Neural cell (in vitro differentiated cells): ENCODE measurements around the gene PRR15L. TPM values are rescaled to one million over a fixed set of nuclear protein-coding genes. Genes with fewer than 3 reads are reported as not detected.

ENCODE experiments used
- H2AFZ ChIP-seq: fragments of 200-600, 300-800 bp; sonication (generic), shearing (Covaris generic); 2 replicates; pipeline ENCODE4 v1.6.0; 2014; ENCODE audit warnings: low read depth, mild to moderate bottlenecking, antibody characterized with exemption, low read length, moderate library complexity
- H3F3A ChIP-seq: fragments of 200-600 bp; shearing (Covaris generic); 2 replicates; pipeline ENCODE4 v1.6.1; 2016; ENCODE audit warnings: mild to moderate bottlenecking, moderate library complexity, mixed read lengths, antibody characterized with exemption, low read length; ENCODE audit not compliant: insufficient read depth, poor library complexity, severe bottlenecking
- H3K27ac ChIP-seq: fragments of 200-600, 300-800 bp; sonication (generic), shearing (Covaris generic); 2 replicates; pipeline ENCODE4 v1.5.1; 2014; ENCODE audit warnings: mild to moderate bottlenecking, low read length, moderate library complexity
- H3K27me3 ChIP-seq: fragments of 300-800, 200-600 bp; sonication (generic), shearing (Covaris generic); 2 replicates; pipeline ENCODE4 v1.6.0; 2014; ENCODE audit warnings: mild to moderate bottlenecking, low read depth, low read length, moderate library complexity; ENCODE audit not compliant: insufficient read depth
- H3K36me3 ChIP-seq: fragments of 300-800, 200-600 bp; sonication (generic), shearing (Covaris generic); 2 replicates; pipeline ENCODE4 v1.5.1; 2014; ENCODE audit warnings: mild to moderate bottlenecking, antibody characterized with exemption, low read length, moderate library complexity; ENCODE audit not compliant: insufficient read depth
- H3K4me2 ChIP-seq: fragments of 300-800, 200-600 bp; sonication (generic), shearing (Covaris generic); 2 replicates; pipeline ENCODE4 v1.6.0; 2014; ENCODE audit warnings: mild to moderate bottlenecking, low read length
- H3K4me3 ChIP-seq: fragments of 300-800, 200-600 bp; sonication (generic), shearing (Covaris generic); 2 replicates; pipeline ENCODE4 v1.5.1; 2014; ENCODE audit warnings: mild to moderate bottlenecking, low read length, moderate library complexity
- H3K79me2 ChIP-seq: fragments of 200-600 bp; shearing (Covaris generic); replicated peaks from 2 replicates; pipeline ENCODE4 v1.6.0; 2014; ENCODE audit warnings: mild to moderate bottlenecking, low read length, moderate library complexity; ENCODE audit not compliant: insufficient read depth
- H3K9ac ChIP-seq: fragments of 300-800, 200-600 bp; sonication (generic), shearing (Covaris generic); 2 replicates; pipeline ENCODE4 v1.6.1; 2016; ENCODE audit warnings: mild to moderate bottlenecking, low read length, mixed read lengths
- H3K9me2 ChIP-seq: fragments of 200-600 bp; shearing (Covaris generic); 2 replicates; pipeline ENCODE4 v1.6.1; 2016; ENCODE audit warnings: mild to moderate bottlenecking, low read length, mixed read lengths; ENCODE audit not compliant: insufficient read depth
- H3K9me3 ChIP-seq: fragments of 200-600, 300-800 bp; sonication (generic), shearing (Covaris generic); 2 replicates; pipeline ENCODE4 v1.6.1; 2016; ENCODE audit warnings: mild to moderate bottlenecking, mixed run types, low read length, moderate library complexity, mixed read lengths
- H4K20me1 ChIP-seq: fragments of 200-600 bp; shearing (Covaris generic); 2 replicates; pipeline ENCODE4 v1.6.1; 2016; ENCODE audit warnings: mild to moderate bottlenecking, mixed run types; ENCODE audit not compliant: insufficient read depth
- EP300 ChIP-seq: fragments of 450-650 bp; conservative IDR thresholded peaks from 2 replicates; pipeline ENCODE4 v1.6.1; 2014; ENCODE audit warnings: antibody characterized with exemption, mild to moderate bottlenecking, moderate library complexity; ENCODE audit not compliant: poor library complexity, severe bottlenecking
- EZH2 ChIP-seq: fragments of 200-600, 300-800 bp; shearing (Covaris generic), sonication (generic); IDR thresholded peaks from 2 replicates; pipeline ENCODE4 v1.6.1; 2014; ENCODE audit warnings: antibody characterized with exemption, low read length, borderline replicate concordance, mild to moderate bottlenecking; ENCODE audit not compliant: insufficient read depth, poor library complexity, severe bottlenecking
- MXI1 ChIP-seq: fragments of 450-650 bp; conservative IDR thresholded peaks from 2 replicates; pipeline ENCODE4 v1.6.1; 2014; ENCODE audit warnings: antibody characterized with exemption, mild to moderate bottlenecking; ENCODE audit not compliant: poor library complexity, severe bottlenecking
- POLR2AphosphoS5 ChIP-seq: IDR thresholded peaks from 2 replicates; pipeline ENCODE4 v1.6.1; 2012
- RAD21 ChIP-seq: fragments of 450-650 bp; conservative IDR thresholded peaks from 2 replicates; pipeline ENCODE4 v1.6.1; 2014; ENCODE audit warnings: antibody characterized with exemption, mild to moderate bottlenecking, moderate library complexity
- REST ChIP-seq: IDR thresholded peaks from 2 replicates; pipeline ENCODE4 v1.6.1; 2012; ENCODE audit warnings: borderline replicate concordance
- SMC3 ChIP-seq: fragments of 450-650 bp; conservative IDR thresholded peaks from 2 replicates; pipeline ENCODE4 v1.6.1; 2014; ENCODE audit warnings: antibody characterized with exemption, mild to moderate bottlenecking, moderate library complexity; ENCODE audit not compliant: poor library complexity
- TAF1 ChIP-seq: IDR thresholded peaks from 2 replicates; pipeline ENCODE4 v1.6.1; 2012; ENCODE audit warnings: low read depth
- polyA plus RNA-seq: library from polyadenylated mRNA; depleted of rRNA; stranded (reverse); fragments of >200 nt; gene quantifications from 2 replicates; pipeline ENCODE4 v1.2.3, GENCODE V29; 2014
- TF ChIP-seq, protein P1 (sequence below): fragments of 450-650 bp; IDR thresholded peaks from 2 replicates; pipeline ENCODE4 v1.5.1; 2014; ENCODE audit warnings: antibody characterized with exemption, mild to moderate bottlenecking, moderate library complexity; ENCODE audit not compliant: poor library complexity, severe bottlenecking

Gene PRR15L
- polyA plus RNA-seq, 1 donor from 2014 or later: not detected

DNA sequence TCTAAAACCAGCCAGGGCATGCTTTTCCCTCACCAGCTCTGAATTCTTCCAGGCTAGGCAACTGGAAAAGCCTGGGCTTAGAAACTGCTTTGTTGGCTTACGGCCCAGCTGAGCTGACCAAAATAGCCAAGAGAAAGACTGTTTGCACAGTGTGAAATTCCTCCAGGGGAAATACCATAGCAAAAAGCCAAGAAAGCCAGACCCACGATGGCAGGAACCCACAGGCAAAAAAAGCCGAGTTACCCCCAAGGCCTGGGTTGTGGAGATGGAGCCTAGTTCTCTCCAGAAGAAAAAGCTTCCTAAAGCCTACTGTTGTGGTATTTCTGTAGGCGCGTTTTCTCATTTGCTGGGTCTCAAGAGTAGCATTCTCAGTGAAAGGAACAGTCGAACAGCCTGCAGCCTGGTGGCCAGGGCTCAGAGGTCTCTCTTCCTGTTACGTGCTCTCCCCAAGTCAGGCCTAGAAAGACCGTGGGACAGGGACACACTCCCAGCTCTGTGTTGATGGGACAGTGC, 52.4 kb downstream of the PRR15L start:
- Histone ChIP-seq H3K9ac (no peak overlapping the region), H3K36me3 (no peaks in the 10 kb centered on the region), H3K9me3 (no peaks in the 10 kb centered on the region), H3K4me2 (no peak overlapping the region), H3K27me3 (no peaks in the 10 kb centered on the region), H3K79me2 (no peaks in the 10 kb centered on the region), H3K9me2 (no peaks in the 10 kb centered on the region), H4K20me1 (no peaks in the 10 kb centered on the region), H3K4me3 (no peak overlapping the region), H3F3A (no peaks in the 10 kb centered on the region), H2AFZ (no peak overlapping the region), H3K27ac (no peak overlapping the region)
- TF ChIP-seq TAF1 (no peak), SMC3 (no peak), EZH2 (no peak), EP300 (no peak), POLR2AphosphoS5 (no peak), MXI1 (no peak), REST (no peak), RAD21 (no peak)
- TF ChIP-seq, protein P1, sequence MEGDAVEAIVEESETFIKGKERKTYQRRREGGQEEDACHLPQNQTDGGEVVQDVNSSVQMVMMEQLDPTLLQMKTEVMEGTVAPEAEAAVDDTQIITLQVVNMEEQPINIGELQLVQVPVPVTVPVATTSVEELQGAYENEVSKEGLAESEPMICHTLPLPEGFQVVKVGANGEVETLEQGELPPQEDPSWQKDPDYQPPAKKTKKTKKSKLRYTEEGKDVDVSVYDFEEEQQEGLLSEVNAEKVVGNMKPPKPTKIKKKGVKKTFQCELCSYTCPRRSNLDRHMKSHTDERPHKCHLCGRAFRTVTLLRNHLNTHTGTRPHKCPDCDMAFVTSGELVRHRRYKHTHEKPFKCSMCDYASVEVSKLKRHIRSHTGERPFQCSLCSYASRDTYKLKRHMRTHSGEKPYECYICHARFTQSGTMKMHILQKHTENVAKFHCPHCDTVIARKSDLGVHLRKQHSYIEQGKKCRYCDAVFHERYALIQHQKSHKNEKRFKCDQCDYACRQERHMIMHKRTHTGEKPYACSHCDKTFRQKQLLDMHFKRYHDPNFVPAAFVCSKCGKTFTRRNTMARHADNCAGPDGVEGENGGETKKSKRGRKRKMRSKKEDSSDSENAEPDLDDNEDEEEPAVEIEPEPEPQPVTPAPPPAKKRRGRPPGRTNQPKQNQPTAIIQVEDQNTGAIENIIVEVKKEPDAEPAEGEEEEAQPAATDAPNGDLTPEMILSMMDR: no peak

- Histone ChIP-seq H3F3A (no peaks in the 10 kb centered on the region), H3K4me2 (no peak overlapping the region), H3K27ac (no peak overlapping the region), H3K9me3 (no peaks in the 10 kb centered on the region), H2AFZ (no peak overlapping the region), H4K20me1 (no peaks in the 10 kb centered on the region), H3K9me2 (no peaks in the 10 kb centered on the region), H3K27me3 (no peaks in the 10 kb centered on the region), H3K79me2 (peaks cover 7% of the 10 kb centered on the region), H3K4me3 (no peak overlapping the region), H3K9ac (no peak overlapping the region), H3K36me3 (no peaks in the 10 kb centered on the region)
- TF ChIP-seq, protein P1: no peak
- TF ChIP-seq REST: no peak
- no peak for TF ChIP-seq EZH2
- no peak for TF ChIP-seq EP300
Observed at GRCh38 chr17:47902039-47902744, 55.5 kb downstream of the PRR15L start.
